Epithelial cell of esophagus (primary cell): ENCODE results near the gene LRIG2.
"Not testable (repeated sequence)": the region's sequence is repeated elsewhere in the genome, so short reads cannot be mapped to it uniquely, and the experiment has no call there.

ENCODE experiments used
- DNase-seq: peaks from one replicate; pipeline ENCODE4 v3.0.0; 2010; ENCODE audit warnings: low read depth
- H3K4me3 ChIP-seq: 2 replicates; pipeline ENCODE4 v1.5.1; 2011; ENCODE audit warnings: mild to moderate bottlenecking, low read length, control low read depth
- CTCF ChIP-seq: IDR thresholded peaks from 2 replicates; pipeline ENCODE4 v1.5.1; 2011; ENCODE audit warnings: low read depth, mild to moderate bottlenecking, low read length, control low read depth, inconsistent platforms; ENCODE audit not compliant: insufficient read depth; ENCODE audit errors: missing control alignments

Gene LRIG2

GRCh38 chr1:113073479-113073950, 517 bp downstream of the LRIG2 start:
- peak; percentile 48 for TF ChIP-seq CTCF
- H3K4me3 ChIP-seq: peak overlapping the region; percentile 97
- DNase-seq: peak; percentile 57

GRCh38 chr1:113074237-113074636, 1.2 kb downstream of the LRIG2 start:
- no peak for TF ChIP-seq CTCF
- peak; percentile 28 for DNase-seq
- peak overlapping the region; percentile 97 for H3K4me3 ChIP-seq

- not testable (repeated sequence) for H3K4me3 ChIP-seq, DNase-seq
These were observed 5.0 kb downstream of the LRIG2 start for GRCh38 chr1:113077978-113078377.

GRCh38 chr1:113086541-113086940, 13.5 kb downstream of the LRIG2 start:
- TF ChIP-seq CTCF: no peak
- no peak overlapping the region for H3K4me3 ChIP-seq
- no peak for DNase-seq

- H3K4me3 ChIP-seq: no peak overlapping the region
- no peak for TF ChIP-seq CTCF
- DNase-seq: no peak
These were observed 16.0 kb downstream of the LRIG2 start for GRCh38 chr1:113088972-113089371.

GRCh38 chr1:113090051-113090450, 17.1 kb downstream of the LRIG2 start:
- no peak for DNase-seq

GRCh38 chr1:113091988-113092594, 19.1 kb downstream of the LRIG2 start:
- TF ChIP-seq CTCF: no peak
- H3K4me3 ChIP-seq: no peak overlapping the region
- DNase-seq: no peak

More at GRCh38 chr1:113090051-113090450, 17.1 kb downstream of the LRIG2 start:
- H3K4me3 ChIP-seq: no peak overlapping the region
- no peak for TF ChIP-seq CTCF
